HFFc6 (cell line): ENCODE data around the gene NECTIN3. TPM values are rescaled to one million over a fixed set of nuclear protein-coding genes. Genes with fewer than 3 reads are reported as not detected.
A peak's percentile ranks its signal among the peaks of the same experiment; 100 is the strongest.

Source experiments
- DNase-seq: peaks from one replicate; pipeline ENCODE4 v3.0.0-alpha.2; 2018
- H3K27ac Mint-ChIP-seq: 2 replicates; pipeline ENCODE4 v1.8.0; 2020; ENCODE audit warnings: mild to moderate bottlenecking, mixed read lengths
- H3K27me3 Mint-ChIP-seq: 2 replicates; pipeline ENCODE4 v1.8.0; 2021; ENCODE audit warnings: mild to moderate bottlenecking, moderate library complexity, mixed read lengths; ENCODE audit not compliant: insufficient read depth
- H3K36me3 Mint-ChIP-seq: 2 replicates; pipeline ENCODE4 v1.8.0; 2021; ENCODE audit warnings: low read depth, mixed read lengths
- H3K4me1 Mint-ChIP-seq: 2 replicates; pipeline ENCODE4 v1.8.0; 2020; ENCODE audit warnings: low read depth, mixed read lengths
- H3K4me3 Mint-ChIP-seq: 2 replicates; pipeline ENCODE4 v1.8.0; 2020; ENCODE audit warnings: mild to moderate bottlenecking, moderate library complexity, mixed read lengths
- H3K9me3 Mint-ChIP-seq: 2 replicates; pipeline ENCODE4 v1.8.0; 2020; ENCODE audit warnings: mild to moderate bottlenecking, mixed read lengths
- total RNA-seq, 6 experiments: library from RNA; stranded (reverse); fragmentation: NEBNext Ultra II Directional; extraction: Animal tissue kit (Norgen Biotek cat#: 25700); gene quantifications; 2 replicates in 1 of 6; 3 replicates in 5 of 6; pipeline ENCODE4 v1.2.3, GENCODE V29; 2021
- TF ChIP-seq, protein P1 (sequence below): fragments of 200-600 bp; sonication (generic); IDR thresholded peaks from 2 replicates; pipeline ENCODE4 v1.5.0; 2021; ENCODE audit warnings: antibody characterized with exemption, mild to moderate bottlenecking

NECTIN3 gene
- total RNA-seq, 6 experiments from 2014 or later: 61.5 to 103 (median 84.9) TPM

DNA sequence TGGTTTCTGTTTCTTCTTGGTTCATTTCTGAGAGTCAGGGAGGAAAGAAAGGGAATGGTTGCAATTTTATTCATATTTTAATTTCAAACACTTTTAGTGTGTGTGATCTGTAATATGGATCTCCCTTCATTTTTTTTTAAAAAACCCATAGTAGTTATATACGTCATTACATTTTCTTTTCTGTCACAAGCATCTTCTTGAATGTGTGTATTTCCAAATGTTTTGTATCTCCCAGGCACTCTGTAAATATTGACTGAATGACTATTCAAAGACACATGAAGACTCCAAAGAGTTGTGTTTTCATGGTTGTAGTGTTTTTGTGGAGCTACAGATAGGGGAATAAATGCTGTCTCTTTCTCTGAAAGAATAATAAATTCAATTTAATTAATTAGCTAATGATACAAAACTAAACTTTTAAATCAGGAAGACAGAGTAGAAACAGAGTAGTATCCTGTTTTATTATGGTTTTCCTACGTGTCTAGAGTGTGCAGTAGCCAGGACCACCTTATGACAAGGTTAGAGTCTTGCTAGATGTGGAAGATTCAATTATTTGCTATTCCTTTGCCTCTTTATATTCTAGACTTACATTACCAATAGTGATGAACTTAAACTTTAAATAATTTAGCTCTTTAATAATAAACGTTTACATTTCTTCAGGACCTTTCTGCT lies 35.5 kb downstream of the NECTIN3 start:
- peak overlapping the region; percentile 9; the same call in 1 of the 2 replicates for H3K27ac Mint-ChIP-seq
- H3K4me3 Mint-ChIP-seq: no peak overlapping the region
- H3K36me3 Mint-ChIP-seq: peaks cover 43% of the 10 kb centered on the region

DNA sequence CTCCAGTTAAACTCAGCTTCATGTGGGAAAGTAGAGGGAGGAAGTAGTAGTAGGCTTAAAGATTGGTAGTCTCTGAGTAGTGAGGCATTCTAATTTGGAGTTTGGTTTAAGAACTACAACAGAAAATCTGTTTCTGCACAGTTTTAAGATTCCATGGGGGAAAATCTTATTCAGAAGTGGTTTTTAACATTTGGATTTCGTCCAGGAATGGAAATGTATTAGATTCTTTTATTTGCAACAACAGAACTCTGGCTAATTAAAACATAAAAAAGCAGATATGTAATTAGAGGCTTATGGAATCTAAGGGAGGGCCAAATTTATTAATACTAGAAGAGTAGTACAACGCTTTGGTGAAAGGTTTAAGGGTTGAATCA lies 36.0 kb downstream of the NECTIN3 start:
- H3K9me3 Mint-ChIP-seq: peaks cover 11% of the 10 kb centered on the region
- no peak for DNase-seq
- H3K4me1 Mint-ChIP-seq: peaks cover 83% of the 10 kb centered on the region

More for the DNA sequence above, 35.5 kb downstream of the NECTIN3 start:
- DNase-seq: no peak
- H3K27me3 Mint-ChIP-seq: no peaks in the 10 kb centered on the region
- peaks cover 11% of the 10 kb centered on the region for H3K9me3 Mint-ChIP-seq
- peaks cover 82% of the 10 kb centered on the region for H3K4me1 Mint-ChIP-seq
- TF ChIP-seq, protein P1, sequence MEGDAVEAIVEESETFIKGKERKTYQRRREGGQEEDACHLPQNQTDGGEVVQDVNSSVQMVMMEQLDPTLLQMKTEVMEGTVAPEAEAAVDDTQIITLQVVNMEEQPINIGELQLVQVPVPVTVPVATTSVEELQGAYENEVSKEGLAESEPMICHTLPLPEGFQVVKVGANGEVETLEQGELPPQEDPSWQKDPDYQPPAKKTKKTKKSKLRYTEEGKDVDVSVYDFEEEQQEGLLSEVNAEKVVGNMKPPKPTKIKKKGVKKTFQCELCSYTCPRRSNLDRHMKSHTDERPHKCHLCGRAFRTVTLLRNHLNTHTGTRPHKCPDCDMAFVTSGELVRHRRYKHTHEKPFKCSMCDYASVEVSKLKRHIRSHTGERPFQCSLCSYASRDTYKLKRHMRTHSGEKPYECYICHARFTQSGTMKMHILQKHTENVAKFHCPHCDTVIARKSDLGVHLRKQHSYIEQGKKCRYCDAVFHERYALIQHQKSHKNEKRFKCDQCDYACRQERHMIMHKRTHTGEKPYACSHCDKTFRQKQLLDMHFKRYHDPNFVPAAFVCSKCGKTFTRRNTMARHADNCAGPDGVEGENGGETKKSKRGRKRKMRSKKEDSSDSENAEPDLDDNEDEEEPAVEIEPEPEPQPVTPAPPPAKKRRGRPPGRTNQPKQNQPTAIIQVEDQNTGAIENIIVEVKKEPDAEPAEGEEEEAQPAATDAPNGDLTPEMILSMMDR: no peak

DNA sequence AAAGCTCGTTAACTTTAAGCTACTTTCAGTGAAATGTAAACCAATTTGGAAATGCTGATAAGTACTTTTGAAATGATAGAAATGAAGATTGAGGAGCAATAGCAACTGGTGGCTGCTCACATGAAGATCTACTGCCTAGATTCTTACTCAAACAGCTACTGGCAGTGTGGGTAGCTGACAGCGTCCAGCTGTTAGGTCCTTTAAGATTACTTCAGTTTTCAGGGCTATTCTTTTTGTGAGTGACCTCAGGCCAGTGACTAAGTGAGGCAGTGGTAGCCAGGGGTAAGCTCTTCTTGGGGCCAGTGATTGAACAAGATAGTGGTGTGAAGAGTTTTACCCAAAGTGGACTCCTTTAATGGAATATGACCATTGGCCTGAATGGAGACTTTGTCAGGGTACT lies 41.3 kb downstream of the NECTIN3 start:
- Mint-ChIP-seq H3K4me1 (peaks cover 81% of the 10 kb centered on the region), H3K4me3 (no peak overlapping the region), H3K27ac (no peak overlapping the region), H3K36me3 (peaks cover 30% of the 10 kb centered on the region), H3K27me3 (no peaks in the 10 kb centered on the region), H3K9me3 (no peaks in the 10 kb centered on the region)
- TF ChIP-seq, protein P1: no peak
- no peak for DNase-seq

More for the DNA sequence above, 36.0 kb downstream of the NECTIN3 start:
- no peak overlapping the region for H3K4me3 Mint-ChIP-seq
- peak overlapping the region; percentile 9 for H3K27ac Mint-ChIP-seq
- TF ChIP-seq, protein P1: no peak
- H3K36me3 Mint-ChIP-seq: peaks cover 39% of the 10 kb centered on the region
- no peaks in the 10 kb centered on the region for H3K27me3 Mint-ChIP-seq

DNA sequence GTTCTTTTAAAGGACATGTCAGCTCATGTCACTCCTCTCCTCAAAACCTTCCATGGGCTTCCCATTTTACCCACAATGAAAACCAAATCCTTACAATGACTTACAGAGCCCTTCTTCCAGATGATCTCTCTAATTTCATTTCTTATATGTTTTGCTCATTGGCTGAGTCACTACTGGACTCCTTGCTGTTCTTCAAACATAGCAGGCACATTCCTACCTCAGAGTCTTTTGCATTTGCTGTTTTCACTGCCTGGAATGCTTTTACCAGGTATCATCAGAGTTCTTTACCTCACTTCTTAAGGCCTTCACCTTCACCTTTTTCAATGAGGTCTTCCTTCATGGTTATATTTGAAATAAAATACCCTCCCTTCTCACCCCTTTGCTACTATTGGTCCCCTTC lies 57.3 kb downstream of the NECTIN3 start:
- H3K27ac Mint-ChIP-seq: peak overlapping the region; percentile 10

DNA sequence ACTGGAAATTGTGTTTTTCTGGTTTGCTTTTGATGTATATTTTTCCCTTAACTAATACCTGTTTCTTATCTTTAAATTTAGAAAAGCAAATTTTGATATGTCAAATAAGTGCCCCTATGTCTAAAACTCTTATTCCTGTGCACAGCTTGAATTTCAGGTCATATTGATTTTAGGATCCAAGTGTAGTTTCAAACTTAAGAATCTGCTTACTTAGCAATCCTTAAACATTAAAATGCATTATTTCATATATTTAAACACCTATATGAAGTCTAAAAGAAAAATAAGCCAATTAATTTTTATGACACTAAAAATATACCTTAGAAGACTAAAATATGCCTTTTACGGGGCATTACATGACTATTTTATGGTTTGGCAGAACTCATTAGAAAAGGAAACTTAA lies 59.2 kb downstream of the NECTIN3 start:
- Mint-ChIP-seq H3K9me3 (no peaks in the 10 kb centered on the region), H3K36me3 (peaks cover 22% of the 10 kb centered on the region), H3K4me3 (no peak overlapping the region), H3K27me3 (peaks cover 4% of the 10 kb centered on the region; the same call in 1 of the 2 replicates), H3K4me1 (peaks cover 15% of the 10 kb centered on the region), H3K27ac (no peak overlapping the region)
- no peak for DNase-seq
- TF ChIP-seq, protein P1: no peak

More for the DNA sequence above, 57.3 kb downstream of the NECTIN3 start:
- no peak overlapping the region for H3K4me3 Mint-ChIP-seq
- TF ChIP-seq, protein P1: no peak
- H3K4me1 Mint-ChIP-seq: peaks cover 18% of the 10 kb centered on the region
- H3K36me3 Mint-ChIP-seq: peaks cover 20% of the 10 kb centered on the region
- H3K9me3 Mint-ChIP-seq: no peaks in the 10 kb centered on the region
- no peak for DNase-seq
- H3K27me3 Mint-ChIP-seq: peaks cover 4% of the 10 kb centered on the region; the same call in 1 of the 2 replicates
